AG04450 (cell line): ENCODE measurements around the gene ASB14. TPM values are rescaled to one million over a fixed set of nuclear protein-coding genes. Genes with fewer than 3 reads are reported as not detected.

Experiments
- CTCF ChIA-PET: fragments of 300-600, 350-600 bp; formaldehyde crosslinking; extraction: SDS; loops from one replicate; lab custom pipeline; 2022; ENCODE audit warnings: antibody characterized with exemption, inconsistent platforms; lab: Charles Lee
- POLR2A ChIA-PET: fragments of 350-600 bp; formaldehyde crosslinking; extraction: SDS; loops from one replicate; lab custom pipeline; 2021; ENCODE audit warnings: antibody characterized with exemption, inconsistent platforms; lab: Yijun Ruan, JAX
- DNase-seq: peaks from one replicate; pipeline ENCODE4 v3.0.0-alpha.2; 2011; ENCODE audit warnings: low read depth, low spot score
- H3K27ac ChIP-seq: one replicate; pipeline ENCODE4 v1.5.1; 2012; ENCODE audit warnings: low read depth, low read length, control low read depth
- H3K27me3 ChIP-seq: one replicate; pipeline ENCODE4 v1.6.0; 2012; ENCODE audit warnings: low read length; ENCODE audit not compliant: control insufficient read depth, insufficient read depth
- H3K4me3 ChIP-seq: 2 replicates; pipeline ENCODE4 v1.5.1; 2011; ENCODE audit warnings: mild to moderate bottlenecking, low read depth, low read length, control low read depth
- H3K9me3 ChIP-seq: 2 replicates; pipeline ENCODE4 v1.5.1; 2012; ENCODE audit warnings: low read length; ENCODE audit not compliant: control insufficient read depth, insufficient read depth
- polyA plus RNA-seq: library from polyadenylated mRNA; depleted of rRNA; stranded (reverse); fragments of >200 nt; gene quantifications from 2 replicates; pipeline ENCODE4 v1.2.3, GENCODE V29; 2011
- TF ChIP-seq, protein P1 (sequence below): IDR thresholded peaks from 2 replicates; pipeline ENCODE4 v1.5.1; 2011; ENCODE audit warnings: low read depth, low read length, control low read depth, inconsistent platforms

ASB14 gene
- polyA plus RNA-seq, 1 experiment = not detected

DNA sequence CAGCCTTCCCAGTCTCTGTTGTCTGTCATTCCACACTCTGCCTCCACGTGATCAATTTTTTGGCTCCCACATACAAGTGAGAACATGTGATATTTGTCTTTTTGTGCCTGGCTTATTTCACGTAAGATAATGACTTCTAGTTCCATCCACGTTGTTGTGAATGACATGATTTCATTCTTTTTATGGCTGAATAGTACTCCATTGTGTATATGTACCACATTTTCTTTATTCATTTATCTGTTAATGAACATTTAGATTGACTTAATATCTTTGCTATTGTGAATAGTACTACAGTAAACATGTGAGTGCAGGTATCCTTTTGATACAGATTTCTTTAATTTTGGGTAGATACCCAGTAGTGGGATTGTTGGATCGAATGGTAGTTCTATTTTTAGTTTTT is 31.4 kb downstream of the ASB14 start:
- ChIA-PET CTCF (no interaction called here), POLR2A (no interaction called here)
- no peak for DNase-seq
- Histone ChIP-seq H3K9me3 (no peaks in the 10 kb centered on the region), H3K27me3 (no peaks in the 10 kb centered on the region), H3K4me3 (no peak overlapping the region), H3K27ac (no peak overlapping the region)
- TF ChIP-seq, protein P1, sequence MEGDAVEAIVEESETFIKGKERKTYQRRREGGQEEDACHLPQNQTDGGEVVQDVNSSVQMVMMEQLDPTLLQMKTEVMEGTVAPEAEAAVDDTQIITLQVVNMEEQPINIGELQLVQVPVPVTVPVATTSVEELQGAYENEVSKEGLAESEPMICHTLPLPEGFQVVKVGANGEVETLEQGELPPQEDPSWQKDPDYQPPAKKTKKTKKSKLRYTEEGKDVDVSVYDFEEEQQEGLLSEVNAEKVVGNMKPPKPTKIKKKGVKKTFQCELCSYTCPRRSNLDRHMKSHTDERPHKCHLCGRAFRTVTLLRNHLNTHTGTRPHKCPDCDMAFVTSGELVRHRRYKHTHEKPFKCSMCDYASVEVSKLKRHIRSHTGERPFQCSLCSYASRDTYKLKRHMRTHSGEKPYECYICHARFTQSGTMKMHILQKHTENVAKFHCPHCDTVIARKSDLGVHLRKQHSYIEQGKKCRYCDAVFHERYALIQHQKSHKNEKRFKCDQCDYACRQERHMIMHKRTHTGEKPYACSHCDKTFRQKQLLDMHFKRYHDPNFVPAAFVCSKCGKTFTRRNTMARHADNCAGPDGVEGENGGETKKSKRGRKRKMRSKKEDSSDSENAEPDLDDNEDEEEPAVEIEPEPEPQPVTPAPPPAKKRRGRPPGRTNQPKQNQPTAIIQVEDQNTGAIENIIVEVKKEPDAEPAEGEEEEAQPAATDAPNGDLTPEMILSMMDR = no peak

DNA sequence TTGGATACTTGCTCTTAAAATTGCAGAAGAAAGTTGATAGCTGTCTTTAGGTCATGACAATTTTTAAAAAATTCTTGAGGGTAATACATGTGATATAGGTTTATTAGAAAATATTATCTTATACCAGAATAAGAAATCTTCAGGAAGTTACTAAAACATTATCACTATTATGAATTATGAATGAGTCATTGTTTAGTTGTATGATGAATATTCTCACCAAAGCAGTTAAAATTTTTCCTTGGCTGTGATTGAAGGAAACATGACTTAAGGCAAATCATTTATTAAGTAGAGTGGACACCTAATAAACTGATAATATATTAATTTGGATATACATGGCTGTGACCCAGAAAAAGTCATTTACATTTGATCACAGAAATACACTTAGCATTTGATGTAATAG is 34.8 kb downstream of the ASB14 start:
- ChIA-PET CTCF (interaction anchor here (2.1 kb wide), 1 partner anchor 87 kb away, joined by 7 read pairs; no protein-coding TSS in a partner anchor), POLR2A (no interaction called here)
- Histone ChIP-seq H3K27me3 (no peaks in the 10 kb centered on the region), H3K9me3 (no peaks in the 10 kb centered on the region), H3K27ac (no peak overlapping the region), H3K4me3 (no peak overlapping the region)
- TF ChIP-seq, protein P1 = no peak
- DNase-seq = no peak

DNA sequence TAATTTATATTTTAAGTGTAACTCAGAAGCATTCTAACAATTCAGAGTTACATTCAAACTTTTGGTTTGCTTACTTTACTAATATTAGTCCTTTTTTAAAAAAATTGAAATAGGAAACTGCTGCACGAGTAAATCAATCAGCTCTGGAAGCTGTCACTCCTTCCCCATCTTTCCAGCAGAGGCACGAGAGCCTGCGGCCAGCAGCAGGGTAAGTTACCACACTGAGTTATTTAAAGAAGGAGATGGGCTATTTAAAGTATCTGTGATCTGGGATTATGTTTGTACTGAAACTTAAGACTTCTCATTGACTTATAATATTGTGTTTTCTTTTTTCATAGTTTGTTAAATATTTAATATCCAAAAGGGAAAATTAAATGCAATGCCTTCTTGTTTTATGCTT is 35.6 kb downstream of the ASB14 start:
- H3K27ac ChIP-seq = no peak overlapping the region
- ChIA-PET CTCF (no interaction called here), POLR2A (no interaction called here)
- H3K9me3 ChIP-seq = no peaks in the 10 kb centered on the region
- TF ChIP-seq, protein P1 = no peak
- H3K27me3 ChIP-seq = no peaks in the 10 kb centered on the region
- no peak for DNase-seq
- no peak overlapping the region for H3K4me3 ChIP-seq

DNA sequence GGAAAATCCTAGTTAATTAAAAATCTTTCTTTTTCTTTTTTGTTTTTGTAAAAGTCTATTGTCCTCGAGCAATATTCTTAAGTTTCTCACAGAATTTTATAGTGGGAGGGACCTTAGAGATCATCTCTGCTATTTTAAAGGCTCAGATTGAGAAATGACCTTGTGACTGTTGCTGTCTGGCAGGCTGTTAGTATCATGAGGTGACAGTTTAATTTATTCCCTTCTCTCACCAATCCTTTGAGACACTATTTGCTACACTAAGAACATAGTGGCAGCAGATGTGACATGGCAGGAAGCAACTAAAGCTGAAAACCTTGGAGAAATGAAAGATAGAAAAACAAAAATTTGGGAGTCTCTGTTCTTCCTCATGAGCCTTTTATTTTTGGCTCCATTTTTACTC is 40.1 kb downstream of the ASB14 start:
- no peak for DNase-seq
- CTCF ChIA-PET = no interaction called here

DNA sequence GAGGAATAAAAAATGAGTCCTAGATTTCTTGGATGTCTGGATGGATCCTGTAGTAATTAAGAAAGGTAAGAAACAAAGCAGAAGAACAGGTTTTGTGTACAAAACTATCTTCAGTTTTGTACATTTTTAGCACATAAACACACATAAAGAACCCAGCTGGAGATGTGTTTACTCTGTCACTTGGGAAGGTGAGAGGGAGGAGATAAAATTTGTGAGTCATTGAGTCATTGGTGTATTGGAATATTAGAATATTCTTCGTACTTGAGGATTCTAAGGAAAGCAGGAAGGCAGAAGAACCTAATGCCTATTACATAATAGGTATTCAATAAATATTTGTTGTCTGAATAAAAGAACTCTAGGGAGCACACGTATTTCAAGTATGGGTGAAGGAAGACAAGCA is 47.5 kb downstream of the ASB14 start:
- TF ChIP-seq, protein P1 = no peak
- DNase-seq = no peak
- H3K27ac ChIP-seq = no peak overlapping the region
- ChIA-PET POLR2A (no interaction called here), CTCF (no interaction called here)
- H3K4me3 ChIP-seq = no peak overlapping the region
- no peaks in the 10 kb centered on the region for H3K27me3 ChIP-seq
- no peaks in the 10 kb centered on the region for H3K9me3 ChIP-seq

More for the DNA sequence above, 40.1 kb downstream of the ASB14 start:
- Histone ChIP-seq H3K27me3 (no peaks in the 10 kb centered on the region), H3K27ac (no peak overlapping the region), H3K9me3 (no peaks in the 10 kb centered on the region), H3K4me3 (no peak overlapping the region)
- POLR2A ChIA-PET = no interaction called here
- TF ChIP-seq, protein P1 = no peak
